NT2/D1 (cell line): Measurements from ENCODE around the gene LY6G5B.

Experiments
- SUZ12 ChIP-seq: IDR thresholded peaks from 2 replicates; pipeline ENCODE4 v1.6.1; 2011; ENCODE audit not compliant: insufficient read length, insufficient read depth; ENCODE audit errors: extremely low read depth
- YY1 ChIP-seq: IDR thresholded peaks from 2 replicates; pipeline ENCODE4 v1.6.1; 2011; ENCODE audit not compliant: insufficient read length, insufficient read depth
- ZNF274 ChIP-seq: IDR thresholded peaks from 2 replicates; pipeline ENCODE4 v1.6.1; 2011; ENCODE audit warnings: mild to moderate bottlenecking, low read depth, low read length

DNA sequence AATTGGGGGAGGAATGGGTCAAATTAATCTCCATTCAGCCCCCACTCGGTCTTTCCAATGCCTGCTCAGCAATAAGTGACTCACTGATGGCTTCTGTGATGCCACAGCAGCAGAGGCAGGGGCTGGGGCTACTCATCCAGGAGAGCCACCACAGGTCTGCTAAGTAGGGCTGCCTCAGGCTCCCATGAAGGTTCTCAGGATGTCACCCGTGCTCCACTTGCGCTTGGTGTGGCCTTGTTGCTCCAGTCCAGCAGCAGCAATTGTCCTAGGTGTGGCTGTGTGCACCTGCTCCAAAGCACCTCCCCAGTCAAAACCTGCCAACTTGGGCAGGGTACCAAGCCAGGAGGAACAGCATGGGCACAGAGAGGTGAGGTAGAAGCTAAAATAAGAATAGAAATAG is 52.4 kb downstream of the LY6G5B start:
- no peak for TF ChIP-seq YY1
- no peak for TF ChIP-seq SUZ12
- TF ChIP-seq ZNF274 = no peak
